ENCODE measurements around the gene REEP3. TPM values are rescaled to one million over a fixed set of nuclear protein-coding genes. Genes with fewer than 3 reads are reported as not detected.

The REEP3 gene
- total RNA-seq, 6 donors from 2014 or later = 23.6 to 63.9 (median 41.8) TPM

DNA sequence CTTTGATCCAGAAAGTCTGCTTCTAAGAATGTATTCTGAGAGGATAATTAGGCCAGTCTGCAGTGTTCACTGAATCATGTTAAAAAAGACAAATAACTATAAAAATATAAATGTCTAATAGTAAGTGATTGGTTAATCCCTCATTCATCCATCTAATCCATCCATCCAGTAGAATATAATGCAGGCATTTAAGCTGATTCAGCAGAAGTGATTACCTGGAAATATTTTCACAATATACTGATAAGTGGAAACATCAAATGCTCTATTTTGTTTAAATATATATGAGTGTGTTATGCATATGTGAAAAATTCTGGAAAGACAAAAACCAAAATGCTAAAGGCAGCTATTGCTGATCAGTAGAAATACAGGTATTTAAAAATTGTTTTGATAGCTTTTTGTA is 152.6 kb downstream of the REEP3 start:
- ATAC-seq (ENCODE audit: low FRiP score in 2 of 2) (no peak), DNase-seq (no peak)
- TF ChIP-seq POLR2A (IDR thresholded peaks at IDR 0.05) = no peak
- TF ChIP-seq POLR2AphosphoS5 (IDR thresholded peaks at IDR 0.05) = no peak
- no peak for TF ChIP-seq CTCF (IDR thresholded peaks at IDR 0.05)
- no peak for TF ChIP-seq EP300 (IDR thresholded peaks at IDR 0.05)
- peaks cover 5 to 24% (median 15%) of the 10 kb centered on the region in 4 donors for H3K4me1 ChIP-seq
- H3K27me3 ChIP-seq = no peaks in the 10 kb centered on the region
- H3K27ac ChIP-seq = no peak overlapping the region
- H3K36me3 ChIP-seq = no peaks in the 10 kb centered on the region
- H3K4me3 ChIP-seq = no peak overlapping the region
- H3K9me3 ChIP-seq = no peaks in the 10 kb centered on the region

Small RNA genes lying within 50 kb of the gene (small RNA-seq; reads per million reads assigned to genes)
- 0 reads per million in 4 donors for gene AC022022.1

Other genes starting within 250 kb of the REEP3 start
- 100 to 1,000 TPM in 2 of 6 donors, 10 to 100 TPM in 4; 80.2 to 130 (median 94.2) TPM for gene JMJD1C, start 55.4 kb upstream of the REEP3 start, total RNA-seq